GDM1 (cell line): Measurements from ENCODE around the gene C6orf52.
"Not testable (repeated sequence)": the region's sequence is repeated elsewhere in the genome, so short reads cannot be mapped to it uniquely, and the experiment has no call there.

ENCODE experiments used
- DNase-seq: peaks from one replicate; lab custom pipeline; 2025; lab: John Stamatoyannopoulos, UW

Gene C6orf52

GRCh38 chr6:10694302-10695085 lies at the start of gene C6orf52, which contains the start of gene PAK1IP1:
Gene C6orf52 (minus strand): TSS chr6:10694616. CDS start chr6:10687550, 7,066 bp downstream.
Gene PAK1IP1 (plus strand): TSS chr6:10694972. CDS start chr6:10694986, 14 bp downstream.
- DNase-seq = peak; percentile 83

GRCh38 chr6:10743515-10743914 lies 49.1 kb upstream of the C6orf52 start:
- DNase-seq = no peak

GRCh38 chr6:10742251-10742650 lies 47.8 kb upstream of the C6orf52 start:
- no peak for DNase-seq

- not testable (repeated sequence) for DNase-seq
These were observed 47.2 kb upstream of the C6orf52 start for GRCh38 chr6:10741643-10742042.

GRCh38 chr6:10740061-10740460 lies 45.6 kb upstream of the C6orf52 start:
- no peak for DNase-seq

- no peak for DNase-seq
These were observed 42.3 kb upstream of the C6orf52 start for GRCh38 chr6:10736731-10737130.

GRCh38 chr6:10733863-10734262 lies 39.4 kb upstream of the C6orf52 start:
- DNase-seq = no peak

GRCh38 chr6:10733151-10733715 lies 38.8 kb upstream of the C6orf52 start:
- DNase-seq = no peak

- peak; percentile 23 for DNase-seq
These were observed 35.8 kb upstream of the C6orf52 start for GRCh38 chr6:10730254-10730653.

GRCh38 chr6:10725716-10726115 lies 31.3 kb upstream of the C6orf52 start:
- DNase-seq = no peak

- DNase-seq = no peak
These were observed 30.6 kb upstream of the C6orf52 start for GRCh38 chr6:10725044-10725443.

- DNase-seq = no peak
These were observed 29.1 kb upstream of the C6orf52 start for GRCh38 chr6:10723567-10723881.

GRCh38 chr6:10722820-10723566 lies 28.6 kb upstream of the C6orf52 start, which contains the start of gene TMEM14C:
Gene TMEM14C (plus strand): TSS chr6:10723070. CDS start chr6:10724614, 1,544 bp downstream.
- DNase-seq = peak; percentile 88

GRCh38 chr6:10722570-10722819 lies 28.1 kb upstream of the C6orf52 start:
- DNase-seq = no peak

GRCh38 chr6:10721850-10722569 lies 27.6 kb upstream of the C6orf52 start:
- no peak for DNase-seq

- DNase-seq = not testable (repeated sequence)
These were observed 26.8 kb upstream of the C6orf52 start for GRCh38 chr6:10720960-10721849.

GRCh38 chr6:10720265-10720959 lies 26.0 kb upstream of the C6orf52 start:
- DNase-seq = no peak

GRCh38 chr6:10719964-10720264 lies 25.5 kb upstream of the C6orf52 start:
- DNase-seq = no peak

- DNase-seq = no peak
These were observed 25.0 kb upstream of the C6orf52 start for GRCh38 chr6:10719296-10719963.

GRCh38 chr6:10713962-10714361 lies 19.5 kb upstream of the C6orf52 start:
- DNase-seq = no peak
